B cell (primary cell): ENCODE measurements around the gene APPBP2. TPM values are rescaled to one million over a fixed set of nuclear protein-coding genes. Genes with fewer than 3 reads are reported as not detected.

Source experiments
- ATAC-seq: fragments of 200-7000 bp; cut with Tn5 transposase; one replicate; pipeline ENCODE4 v1.10.0; 2021; ENCODE audit warnings: low read depth, mild to moderate bottlenecking, moderate number of reproducible peaks, moderate library complexity
- CTCF ChIA-PET: fragments of 350-600 bp; sonication (Branson Sonifier 250); formaldehyde crosslinking; loops from one replicate; lab custom pipeline; 2021; ENCODE audit warnings: antibody characterized with exemption, inconsistent platforms; lab: Charles Lee
- POLR2A ChIA-PET: fragments of 350-600 bp; sonication (Branson Sonifier 250); formaldehyde crosslinking; loops from one replicate; lab custom pipeline; 2021; ENCODE audit warnings: antibody characterized with exemption; lab: Charles Lee
- DNase-seq: peaks from one replicate; pipeline ENCODE4 v3.0.0; 2013
- H2AFZ ChIP-seq: 2 replicates; pipeline ENCODE4 v1.6.1; 2012; ENCODE audit warnings: mild to moderate bottlenecking, low read depth, low read length; ENCODE audit not compliant: insufficient read depth, poor library complexity, severe bottlenecking
- H3K27ac ChIP-seq, 2 donors: 1 replicate in 1 of 2; 2 replicates in 1 of 2; pipeline ENCODE4 v1.5.1; 2012 to 2013; ENCODE audit warnings: low read length in 2 of 2, mild to moderate bottlenecking in 2 of 2, moderate library complexity in 1 of 2
- H3K27me3 ChIP-seq, 4 experiments: fragments of 200-600 bp in 1 of 4; sonication (generic) in 1 of 4; replicated peaks in 1 of 4; 1 replicate in 2 of 4; 2 replicates in 2 of 4; pipeline versions ENCODE4 v1.6.1 to v1.7.0; 2013 to 2016; ENCODE audit warnings: low read length in 3 of 4, mild to moderate bottlenecking in 2 of 4, mixed read lengths in 1 of 4, moderate library complexity in 1 of 4; ENCODE audit not compliant: insufficient read depth in 4 of 4, control insufficient read depth in 3 of 4; ENCODE audit errors: control extremely low read depth in 1 of 4
- H3K36me3 ChIP-seq, 2 experiments: replicated peaks in 1 of 2; 1 replicate in 1 of 2; 2 replicates in 1 of 2; pipeline versions ENCODE4 v1.6.1 to v1.7.1; 2013; ENCODE audit warnings: low read length in 1 of 2; ENCODE audit not compliant: insufficient read depth in 2 of 2, control insufficient read depth in 1 of 2; ENCODE audit errors: control extremely low read depth in 1 of 2, extremely low read depth in 1 of 2
- H3K4me1 ChIP-seq, 2 donors: fragments of 200-600 bp in 1 of 2; sonication (generic) in 1 of 2; 1 replicate in 1 of 2; 2 replicates in 1 of 2; pipeline versions ENCODE4 v1.5.1 to v1.6.1; 2013 to 2017; ENCODE audit warnings: low read length in 2 of 2; ENCODE audit not compliant: control insufficient read depth in 2 of 2, insufficient read depth in 2 of 2
- H3K4me2 ChIP-seq: replicated peaks from 2 replicates; pipeline ENCODE3; 2012; ENCODE audit warnings: mild to moderate bottlenecking, low read depth, low read length; ENCODE audit not compliant: poor library complexity, severe bottlenecking
- H3K4me3 ChIP-seq, 5 experiments: fragments of 200-600 bp in 1 of 5; sonication (generic) in 1 of 5; 1 replicate in 3 of 5; 2 replicates in 2 of 5; pipeline versions ENCODE4 v1.5.1 to v1.7.0; 2011 to 2016; ENCODE audit warnings: low read length in 4 of 5, mild to moderate bottlenecking in 4 of 5, low read depth in 2 of 5, control low read depth in 1 of 5, moderate library complexity in 1 of 5; ENCODE audit not compliant: insufficient read depth in 1 of 5; ENCODE audit errors: control extremely low read depth in 1 of 5, extremely low read depth in 1 of 5
- H3K79me2 ChIP-seq: fragments of 200-600 bp; sonication (generic); one replicate; pipeline ENCODE4 v1.6.0; 2016; ENCODE audit warnings: low read length; ENCODE audit not compliant: control insufficient read depth, insufficient read depth
- H3K9ac ChIP-seq: fragments of 200-600 bp; sonication (generic); 2 replicates; pipeline ENCODE4 v1.6.1; 2017; ENCODE audit warnings: mild to moderate bottlenecking, low read length, moderate library complexity
- H3K9me3 ChIP-seq, 3 donors: one replicate each; pipeline versions ENCODE4 v1.6.1 to v1.7.1; 2013; ENCODE audit warnings: low read length in 2 of 3; ENCODE audit not compliant: control insufficient read depth in 2 of 3, insufficient read depth in 1 of 3; ENCODE audit errors: control extremely low read depth in 1 of 3
- H4K20me1 ChIP-seq: 2 replicates; pipeline ENCODE4 v1.6.0; 2012; ENCODE audit warnings: mild to moderate bottlenecking, low read length; ENCODE audit not compliant: insufficient read depth, control insufficient read depth, poor library complexity, severe bottlenecking
- H3K27ac Mint-ChIP-seq: one replicate; pipeline ENCODE4 v1.8.0; 2021; ENCODE audit warnings: mixed read lengths
- H3K27me3 Mint-ChIP-seq: one replicate; pipeline ENCODE4 v1.8.0; 2021; ENCODE audit warnings: mixed read lengths
- H3K4me1 Mint-ChIP-seq: one replicate; pipeline ENCODE4 v1.8.0; 2021; ENCODE audit warnings: mixed read lengths
- H3K4me3 Mint-ChIP-seq: one replicate; pipeline ENCODE4 v1.8.0; 2021; ENCODE audit warnings: mixed read lengths
- H3K9me3 Mint-ChIP-seq: one replicate; pipeline ENCODE4 v1.8.0; 2022; ENCODE audit warnings: mixed read lengths; ENCODE audit not compliant: insufficient read depth
- EZH2 ChIP-seq: IDR thresholded peaks from 2 replicates; pipeline ENCODE4 v1.6.1; 2012; ENCODE audit warnings: borderline replicate concordance, low read depth, mild to moderate bottlenecking, moderate library complexity, low read length; ENCODE audit not compliant: insufficient read depth, poor library complexity, severe bottlenecking
- WGBS: methylation state at CpG from one replicate; pipeline ENCODE4 v1.1.5; 2013; ENCODE audit warnings: missing lambda C conversion rate; ENCODE audit not compliant: insufficient coverage; 5-methylcytosine and 5-hydroxymethylcytosine counted together
- intact Hi-C: fragments of 100-400 bp; cut with micrococcal nuclease; formaldehyde crosslinking; loops from one replicate; pipeline ENCODE4 v1.10.0; 2022
- polyA plus RNA-seq: library from polyadenylated mRNA; depleted of rRNA; stranded (reverse); fragments of >200 nt; gene quantifications from 2 replicates; pipeline ENCODE4 v1.2.3, GENCODE V29; 2012
- total RNA-seq, 2 donors: library from RNA; stranded (reverse); fragments of 120-200 nt in 1 of 2; gene quantifications; 1 replicate in 1 of 2; 2 replicates in 1 of 2; pipeline versions ENCODE4 v1.2.3 to v1.2.4, GENCODE V29; 2013 to 2022
- TF ChIP-seq, protein P1 (sequence below): fragments of 200-600 bp; IDR thresholded peaks from one replicate; pipeline ENCODE4 v1.8.0; 2022; ENCODE audit warnings: antibody characterized with exemption, mild to moderate bottlenecking

Gene APPBP2
- total and polyA plus RNA-seq, 2 donors (not counting 1 experiment from before 2014, with no cell fraction given), result 6.3 to 38.8 TPM

DNA sequence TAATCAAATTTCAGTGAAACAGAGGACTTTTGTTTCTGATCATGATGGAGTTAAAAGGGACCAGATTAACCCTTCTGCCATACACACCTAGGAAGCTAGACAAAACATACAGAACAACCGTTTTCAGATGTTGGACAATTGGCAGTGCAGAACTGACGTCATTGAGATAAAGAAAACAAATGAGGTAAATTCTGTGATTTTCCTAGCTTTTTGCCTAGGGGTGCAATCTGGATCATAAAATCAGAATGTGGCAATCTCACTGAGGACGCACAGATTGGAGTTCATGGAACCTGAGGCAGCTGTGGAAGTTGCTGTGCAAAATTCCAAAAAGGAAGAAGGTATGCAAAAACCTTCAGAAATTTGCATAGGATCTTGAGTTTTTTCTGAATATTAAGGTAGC lies 119.2 kb downstream of the APPBP2 start:
- Mint-ChIP-seq H3K4me1 (peaks cover 11% of the 10 kb centered on the region), H3K27ac (no peak overlapping the region), H3K9me3 (no peaks in the 10 kb centered on the region), H3K4me3 (no peak overlapping the region), H3K27me3 (no peaks in the 10 kb centered on the region)
- H4K20me1 ChIP-seq, result no peaks in the 10 kb centered on the region
- H3K36me3 ChIP-seq, result no peaks in the 10 kb centered on the region
- intact Hi-C loops, result no loop called here
- H3K4me3 ChIP-seq, result no peak overlapping the region
- H3K4me1 ChIP-seq, result peaks cover 7 to 12% of the 10 kb centered on the region in 2 donors
- no peaks in the 10 kb centered on the region for H3K27me3 ChIP-seq
- H3K27ac ChIP-seq, result no peak overlapping the region
- H2AFZ ChIP-seq, result no peak overlapping the region
- 85% methylated on average over 3 of the region's 3 CpGs for WGBS
- ATAC-seq (no peak), DNase-seq (no peak)
- ChIA-PET CTCF (interaction anchor here (1.7 kb wide), 2 partner anchors 12 to 14 kb away, joined by 3 to 6 read pairs; no protein-coding TSS in a partner anchor), POLR2A (no interaction called here)
- no peak overlapping the region for H3K4me2 ChIP-seq
- H3K9me3 ChIP-seq, result peaks cover 0 to 4% (median 1%) of the 10 kb centered on the region in 3 donors
- no peak overlapping the region for H3K9ac ChIP-seq
- H3K79me2 ChIP-seq, result no peaks in the 10 kb centered on the region
- TF ChIP-seq EZH2, result no peak
- TF ChIP-seq, protein P1, sequence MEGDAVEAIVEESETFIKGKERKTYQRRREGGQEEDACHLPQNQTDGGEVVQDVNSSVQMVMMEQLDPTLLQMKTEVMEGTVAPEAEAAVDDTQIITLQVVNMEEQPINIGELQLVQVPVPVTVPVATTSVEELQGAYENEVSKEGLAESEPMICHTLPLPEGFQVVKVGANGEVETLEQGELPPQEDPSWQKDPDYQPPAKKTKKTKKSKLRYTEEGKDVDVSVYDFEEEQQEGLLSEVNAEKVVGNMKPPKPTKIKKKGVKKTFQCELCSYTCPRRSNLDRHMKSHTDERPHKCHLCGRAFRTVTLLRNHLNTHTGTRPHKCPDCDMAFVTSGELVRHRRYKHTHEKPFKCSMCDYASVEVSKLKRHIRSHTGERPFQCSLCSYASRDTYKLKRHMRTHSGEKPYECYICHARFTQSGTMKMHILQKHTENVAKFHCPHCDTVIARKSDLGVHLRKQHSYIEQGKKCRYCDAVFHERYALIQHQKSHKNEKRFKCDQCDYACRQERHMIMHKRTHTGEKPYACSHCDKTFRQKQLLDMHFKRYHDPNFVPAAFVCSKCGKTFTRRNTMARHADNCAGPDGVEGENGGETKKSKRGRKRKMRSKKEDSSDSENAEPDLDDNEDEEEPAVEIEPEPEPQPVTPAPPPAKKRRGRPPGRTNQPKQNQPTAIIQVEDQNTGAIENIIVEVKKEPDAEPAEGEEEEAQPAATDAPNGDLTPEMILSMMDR, result no peak

DNA sequence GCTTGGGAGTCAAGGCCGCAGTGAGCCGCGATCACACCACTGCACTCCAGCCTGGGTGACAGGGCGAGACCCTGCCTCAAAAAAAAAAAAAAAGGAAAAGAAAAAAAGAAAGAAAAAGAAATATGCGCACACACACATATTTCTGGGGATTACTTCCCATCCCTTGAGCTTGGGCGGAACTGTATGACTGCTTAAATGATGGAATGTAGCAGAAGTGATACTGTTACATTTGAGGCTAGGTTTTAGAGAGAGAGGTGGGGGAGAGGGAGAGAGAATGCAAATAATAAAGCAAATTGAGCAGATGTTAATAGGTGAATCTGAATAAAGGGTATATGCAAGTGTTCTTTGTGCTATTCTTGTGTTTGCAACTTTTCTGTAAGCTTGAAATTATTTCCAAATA lies 122.1 kb downstream of the APPBP2 start:
- no peaks in the 10 kb centered on the region for H3K79me2 ChIP-seq
- DNase-seq (no peak), ATAC-seq (no peak)
- H3K9ac ChIP-seq, result no peak overlapping the region
- no peak overlapping the region for H3K27ac ChIP-seq
- H3K4me1 Mint-ChIP-seq, result peaks cover 32% of the 10 kb centered on the region
- no peak overlapping the region for H3K4me2 ChIP-seq
- no peak for TF ChIP-seq EZH2
- TF ChIP-seq, protein P1, result no peak
- no peaks in the 10 kb centered on the region for H3K27me3 Mint-ChIP-seq
- H2AFZ ChIP-seq, result no peak overlapping the region
- H3K9me3 Mint-ChIP-seq, result no peaks in the 10 kb centered on the region
- H3K9me3 ChIP-seq, result no peaks in the 10 kb centered on the region
- no peaks in the 10 kb centered on the region for H3K36me3 ChIP-seq
- WGBS, result 100% methylated on average over 4 of the region's 6 CpGs
- no peaks in the 10 kb centered on the region for H3K27me3 ChIP-seq
- no peak overlapping the region for H3K4me3 ChIP-seq
- H3K27ac Mint-ChIP-seq, result no peak overlapping the region
- CTCF ChIA-PET, result interaction anchor here (0.6 to 2.1 kb wide), 3 partner anchors 17 to 33 kb away, joined by 3 to 7 read pairs (median 3); no protein-coding TSS in a partner anchor
- H3K4me1 ChIP-seq, result peaks cover 10 to 25% of the 10 kb centered on the region in 2 donors
- POLR2A ChIA-PET, result interaction anchor here (0.7 to 1.4 kb wide), 2 partner anchors 12 to 37 kb away, joined by 3 to 6 read pairs; partner anchors contain the start of gene USP32
- intact Hi-C loops, result no loop called here
- no peak overlapping the region for H3K4me3 Mint-ChIP-seq
- H4K20me1 ChIP-seq, result no peaks in the 10 kb centered on the region
